ENCODE results near the gene APOOL. TPM values are rescaled to one million over a fixed set of nuclear protein-coding genes. Genes with fewer than 3 reads are reported as not detected.

APOOL gene
- total and polyA plus RNA-seq, 10 of the 15 experiments (the other 5 are each of a cell fraction or from before 2014, with no cell fraction given) = 4.4 to 14.7 (median 7.7) TPM

GRCh38 chrX:85003655-85004244 lies at the start of gene APOOL (continued):
- TF ChIP-seq E2F4 (IDR thresholded peaks at IDR 0.05; ENCODE audit: low read depth, low read length) (no peak), RUNX3 (IDR thresholded peaks at IDR 0.05; ENCODE audit: low read length) (peak; percentile 85), KAT2A (conservative IDR thresholded peaks at IDR 0.05; ENCODE audit: control insufficient read depth, low read depth, low read length) (no peak), ZNF384 (IDR thresholded peaks at IDR 0.05; ENCODE audit: borderline replicate concordance, low read depth, low read length) (no peak), POLR2A (IDR thresholded peaks at IDR 0.05; ENCODE audit: low read depth, low read length) (peak; percentile 69), SP1 (IDR thresholded peaks at IDR 0.05; ENCODE audit: low read depth, low read length) (peak; percentile 56), GATAD2B (conservative IDR thresholded peaks at IDR 0.05; ENCODE audit: low read depth) (no peak), RAD21 (IDR thresholded peaks at IDR 0.05; ENCODE audit: insufficient read depth, low read depth, low read length) (no peak), IRF3 (IDR thresholded peaks at IDR 0.05) (no peak), SMARCA5 (IDR thresholded peaks at IDR 0.05) (no peak), CREB1 (IDR thresholded peaks at IDR 0.05; ENCODE audit: low read depth) (no peak)
- TF ChIP-seq, protein P1, sequence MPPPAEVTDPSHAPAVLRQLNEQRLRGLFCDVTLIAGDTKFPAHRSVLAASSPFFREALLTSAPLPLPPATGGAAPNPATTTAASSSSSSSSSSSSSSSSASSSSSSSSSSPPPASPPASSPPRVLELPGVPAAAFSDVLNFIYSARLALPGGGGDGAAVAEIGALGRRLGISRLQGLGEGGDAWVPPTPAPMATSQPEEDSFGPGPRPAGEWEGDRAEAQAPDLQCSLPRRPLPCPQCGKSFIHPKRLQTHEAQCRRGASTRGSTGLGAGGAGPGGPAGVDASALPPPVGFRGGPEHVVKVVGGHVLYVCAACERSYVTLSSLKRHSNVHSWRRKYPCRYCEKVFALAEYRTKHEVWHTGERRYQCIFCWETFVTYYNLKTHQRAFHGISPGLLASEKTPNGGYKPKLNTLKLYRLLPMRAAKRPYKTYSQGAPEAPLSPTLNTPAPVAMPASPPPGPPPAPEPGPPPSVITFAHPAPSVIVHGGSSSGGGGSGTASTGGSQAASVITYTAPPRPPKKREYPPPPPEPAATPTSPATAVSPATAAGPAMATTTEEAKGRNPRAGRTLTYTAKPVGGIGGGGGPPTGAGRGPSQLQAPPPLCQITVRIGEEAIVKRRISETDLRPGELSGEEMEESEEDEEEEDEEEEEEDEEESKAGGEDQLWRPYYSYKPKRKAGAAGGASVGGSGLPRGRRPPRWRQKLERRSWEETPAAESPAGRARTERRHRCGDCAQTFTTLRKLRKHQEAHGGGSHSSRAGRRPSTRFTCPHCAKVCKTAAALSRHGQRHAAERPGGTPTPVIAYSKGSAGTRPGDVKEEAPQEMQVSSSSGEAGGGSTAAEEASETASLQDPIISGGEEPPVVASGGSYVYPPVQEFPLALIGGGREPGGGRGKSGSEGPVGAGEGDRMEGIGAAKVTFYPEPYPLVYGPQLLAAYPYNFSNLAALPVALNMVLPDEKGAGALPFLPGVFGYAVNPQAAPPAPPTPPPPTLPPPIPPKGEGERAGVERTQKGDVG (CRISPR knock-in tag; IDR thresholded peaks at IDR 0.05) = no peak
- TF ChIP-seq, protein P2, sequence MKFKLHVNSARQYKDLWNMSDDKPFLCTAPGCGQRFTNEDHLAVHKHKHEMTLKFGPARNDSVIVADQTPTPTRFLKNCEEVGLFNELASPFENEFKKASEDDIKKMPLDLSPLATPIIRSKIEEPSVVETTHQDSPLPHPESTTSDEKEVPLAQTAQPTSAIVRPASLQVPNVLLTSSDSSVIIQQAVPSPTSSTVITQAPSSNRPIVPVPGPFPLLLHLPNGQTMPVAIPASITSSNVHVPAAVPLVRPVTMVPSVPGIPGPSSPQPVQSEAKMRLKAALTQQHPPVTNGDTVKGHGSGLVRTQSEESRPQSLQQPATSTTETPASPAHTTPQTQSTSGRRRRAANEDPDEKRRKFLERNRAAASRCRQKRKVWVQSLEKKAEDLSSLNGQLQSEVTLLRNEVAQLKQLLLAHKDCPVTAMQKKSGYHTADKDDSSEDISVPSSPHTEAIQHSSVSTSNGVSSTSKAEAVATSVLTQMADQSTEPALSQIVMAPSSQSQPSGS (IDR thresholded peaks at IDR 0.05; ENCODE audit: low read length) = no peak
- TF ChIP-seq, protein P3, sequence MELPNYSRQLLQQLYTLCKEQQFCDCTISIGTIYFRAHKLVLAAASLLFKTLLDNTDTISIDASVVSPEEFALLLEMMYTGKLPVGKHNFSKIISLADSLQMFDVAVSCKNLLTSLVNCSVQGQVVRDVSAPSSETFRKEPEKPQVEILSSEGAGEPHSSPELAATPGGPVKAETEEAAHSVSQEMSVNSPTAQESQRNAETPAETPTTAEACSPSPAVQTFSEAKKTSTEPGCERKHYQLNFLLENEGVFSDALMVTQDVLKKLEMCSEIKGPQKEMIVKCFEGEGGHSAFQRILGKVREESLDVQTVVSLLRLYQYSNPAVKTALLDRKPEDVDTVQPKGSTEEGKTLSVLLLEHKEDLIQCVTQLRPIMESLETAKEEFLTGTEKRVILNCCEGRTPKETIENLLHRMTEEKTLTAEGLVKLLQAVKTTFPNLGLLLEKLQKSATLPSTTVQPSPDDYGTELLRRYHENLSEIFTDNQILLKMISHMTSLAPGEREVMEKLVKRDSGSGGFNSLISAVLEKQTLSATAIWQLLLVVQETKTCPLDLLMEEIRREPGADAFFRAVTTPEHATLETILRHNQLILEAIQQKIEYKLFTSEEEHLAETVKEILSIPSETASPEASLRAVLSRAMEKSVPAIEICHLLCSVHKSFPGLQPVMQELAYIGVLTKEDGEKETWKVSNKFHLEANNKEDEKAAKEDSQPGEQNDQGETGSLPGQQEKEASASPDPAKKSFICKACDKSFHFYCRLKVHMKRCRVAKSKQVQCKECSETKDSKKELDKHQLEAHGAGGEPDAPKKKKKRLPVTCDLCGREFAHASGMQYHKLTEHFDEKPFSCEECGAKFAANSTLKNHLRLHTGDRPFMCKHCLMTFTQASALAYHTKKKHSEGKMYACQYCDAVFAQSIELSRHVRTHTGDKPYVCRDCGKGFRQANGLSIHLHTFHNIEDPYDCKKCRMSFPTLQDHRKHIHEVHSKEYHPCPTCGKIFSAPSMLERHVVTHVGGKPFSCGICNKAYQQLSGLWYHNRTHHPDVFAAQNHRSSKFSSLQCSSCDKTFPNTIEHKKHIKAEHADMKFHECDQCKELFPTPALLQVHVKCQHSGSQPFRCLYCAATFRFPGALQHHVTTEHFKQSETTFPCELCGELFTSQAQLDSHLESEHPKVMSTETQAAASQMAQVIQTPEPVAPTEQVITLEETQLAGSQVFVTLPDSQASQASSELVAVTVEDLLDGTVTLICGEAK (IDR thresholded peaks at IDR 0.05; ENCODE audit: borderline replicate concordance) = no peak
- TF ChIP-seq, protein P4, sequence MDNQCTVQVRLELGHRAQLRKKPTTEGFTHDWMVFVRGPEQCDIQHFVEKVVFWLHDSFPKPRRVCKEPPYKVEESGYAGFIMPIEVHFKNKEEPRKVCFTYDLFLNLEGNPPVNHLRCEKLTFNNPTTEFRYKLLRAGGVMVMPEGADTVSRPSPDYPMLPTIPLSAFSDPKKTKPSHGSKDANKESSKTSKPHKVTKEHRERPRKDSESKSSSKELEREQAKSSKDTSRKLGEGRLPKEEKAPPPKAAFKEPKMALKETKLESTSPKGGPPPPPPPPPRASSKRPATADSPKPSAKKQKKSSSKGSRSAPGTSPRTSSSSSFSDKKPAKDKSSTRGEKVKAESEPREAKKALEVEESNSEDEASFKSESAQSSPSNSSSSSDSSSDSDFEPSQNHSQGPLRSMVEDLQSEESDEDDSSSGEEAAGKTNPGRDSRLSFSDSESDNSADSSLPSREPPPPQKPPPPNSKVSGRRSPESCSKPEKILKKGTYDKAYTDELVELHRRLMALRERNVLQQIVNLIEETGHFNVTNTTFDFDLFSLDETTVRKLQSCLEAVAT (IDR thresholded peaks at IDR 0.05) = peak; percentile 87
